ENCODE data around the gene MRPL42.

DNA sequence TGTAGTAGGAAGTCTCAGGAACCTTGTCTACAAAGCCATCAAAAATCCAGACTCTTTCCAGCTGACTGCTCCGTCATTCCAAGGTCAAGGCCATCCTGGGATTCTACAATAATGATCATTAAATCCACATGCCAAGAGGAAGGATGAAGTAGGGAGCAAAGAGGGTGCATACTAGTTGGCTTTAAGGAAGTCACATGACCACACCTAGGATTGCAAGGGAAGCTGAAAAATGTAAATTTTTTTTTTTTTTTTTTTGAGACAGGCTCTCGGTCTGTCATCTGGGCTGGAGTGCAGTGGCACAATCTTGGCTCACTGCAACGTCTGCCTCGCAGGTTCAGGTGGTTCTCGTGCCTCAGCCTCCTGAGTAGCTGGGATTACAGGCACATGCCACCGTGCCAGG lies 7.3 kb upstream of the MRPL42 start:
- TF ChIP-seq, protein P1, sequence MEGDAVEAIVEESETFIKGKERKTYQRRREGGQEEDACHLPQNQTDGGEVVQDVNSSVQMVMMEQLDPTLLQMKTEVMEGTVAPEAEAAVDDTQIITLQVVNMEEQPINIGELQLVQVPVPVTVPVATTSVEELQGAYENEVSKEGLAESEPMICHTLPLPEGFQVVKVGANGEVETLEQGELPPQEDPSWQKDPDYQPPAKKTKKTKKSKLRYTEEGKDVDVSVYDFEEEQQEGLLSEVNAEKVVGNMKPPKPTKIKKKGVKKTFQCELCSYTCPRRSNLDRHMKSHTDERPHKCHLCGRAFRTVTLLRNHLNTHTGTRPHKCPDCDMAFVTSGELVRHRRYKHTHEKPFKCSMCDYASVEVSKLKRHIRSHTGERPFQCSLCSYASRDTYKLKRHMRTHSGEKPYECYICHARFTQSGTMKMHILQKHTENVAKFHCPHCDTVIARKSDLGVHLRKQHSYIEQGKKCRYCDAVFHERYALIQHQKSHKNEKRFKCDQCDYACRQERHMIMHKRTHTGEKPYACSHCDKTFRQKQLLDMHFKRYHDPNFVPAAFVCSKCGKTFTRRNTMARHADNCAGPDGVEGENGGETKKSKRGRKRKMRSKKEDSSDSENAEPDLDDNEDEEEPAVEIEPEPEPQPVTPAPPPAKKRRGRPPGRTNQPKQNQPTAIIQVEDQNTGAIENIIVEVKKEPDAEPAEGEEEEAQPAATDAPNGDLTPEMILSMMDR (IDR thresholded peaks at IDR 0.05): no peak
- TF ChIP-seq POLR2A (IDR thresholded peaks at IDR 0.05): no peak

Measured in prostate gland (tissue), 2 donors.